Measurements from ENCODE around the gene GPR137.

GPR137 gene

GRCh38 chr11:64255135-64256128 lies 30.2 kb upstream of the GPR137 start:
- TF ChIP-seq, protein P1, sequence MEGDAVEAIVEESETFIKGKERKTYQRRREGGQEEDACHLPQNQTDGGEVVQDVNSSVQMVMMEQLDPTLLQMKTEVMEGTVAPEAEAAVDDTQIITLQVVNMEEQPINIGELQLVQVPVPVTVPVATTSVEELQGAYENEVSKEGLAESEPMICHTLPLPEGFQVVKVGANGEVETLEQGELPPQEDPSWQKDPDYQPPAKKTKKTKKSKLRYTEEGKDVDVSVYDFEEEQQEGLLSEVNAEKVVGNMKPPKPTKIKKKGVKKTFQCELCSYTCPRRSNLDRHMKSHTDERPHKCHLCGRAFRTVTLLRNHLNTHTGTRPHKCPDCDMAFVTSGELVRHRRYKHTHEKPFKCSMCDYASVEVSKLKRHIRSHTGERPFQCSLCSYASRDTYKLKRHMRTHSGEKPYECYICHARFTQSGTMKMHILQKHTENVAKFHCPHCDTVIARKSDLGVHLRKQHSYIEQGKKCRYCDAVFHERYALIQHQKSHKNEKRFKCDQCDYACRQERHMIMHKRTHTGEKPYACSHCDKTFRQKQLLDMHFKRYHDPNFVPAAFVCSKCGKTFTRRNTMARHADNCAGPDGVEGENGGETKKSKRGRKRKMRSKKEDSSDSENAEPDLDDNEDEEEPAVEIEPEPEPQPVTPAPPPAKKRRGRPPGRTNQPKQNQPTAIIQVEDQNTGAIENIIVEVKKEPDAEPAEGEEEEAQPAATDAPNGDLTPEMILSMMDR (IDR thresholded peaks at IDR 0.05; ENCODE audit: poor library complexity, severe bottlenecking), result no peak
- Histone ChIP-seq H3K36me3 (ENCODE audit: low read depth) (peaks cover 69% of the 10 kb centered on the region), H3K4me3 (ENCODE audit: severe bottlenecking) (no peak overlapping the region), H3K9me3 (ENCODE audit: severe bottlenecking) (no peaks in the 10 kb centered on the region), H3K4me1 (ENCODE audit: insufficient read depth, poor library complexity, severe bottlenecking) (peaks cover 8% of the 10 kb centered on the region), H3K27me3 (ENCODE audit: insufficient read depth, poor library complexity, severe bottlenecking) (no peaks in the 10 kb centered on the region), H3K27ac (ENCODE audit: poor library complexity, severe bottlenecking) (no peak overlapping the region)
- ATAC-seq (ENCODE audit: low read depth) (no peak), DNase-seq (ENCODE audit: low spot score) (no peak)

- DNase-seq (ENCODE audit: low spot score) (no peak), ATAC-seq (ENCODE audit: low read depth) (no peak)
- H3K9me3 ChIP-seq (ENCODE audit: severe bottlenecking), result no peaks in the 10 kb centered on the region
- H3K27me3 ChIP-seq (ENCODE audit: insufficient read depth, poor library complexity, severe bottlenecking), result no peaks in the 10 kb centered on the region
- no peak overlapping the region for H3K27ac ChIP-seq (ENCODE audit: poor library complexity, severe bottlenecking)
- H3K4me1 ChIP-seq (ENCODE audit: insufficient read depth, poor library complexity, severe bottlenecking), result peaks cover 8% of the 10 kb centered on the region
- TF ChIP-seq, protein P1 (IDR thresholded peaks at IDR 0.05; ENCODE audit: poor library complexity, severe bottlenecking), result no peak
- no peak overlapping the region for H3K4me3 ChIP-seq (ENCODE audit: severe bottlenecking)
- peaks cover 69% of the 10 kb centered on the region for H3K36me3 ChIP-seq (ENCODE audit: low read depth)
These were observed 29.3 kb upstream of the GPR137 start for GRCh38 chr11:64256300-64256699.

GRCh38 chr11:64258356-64258755 lies 27.3 kb upstream of the GPR137 start:
- H3K9me3 ChIP-seq (ENCODE audit: severe bottlenecking), result no peaks in the 10 kb centered on the region
- DNase-seq (ENCODE audit: low spot score) (no peak), ATAC-seq (ENCODE audit: low read depth) (no peak)
- no peak overlapping the region for H3K27ac ChIP-seq (ENCODE audit: poor library complexity, severe bottlenecking)
- no peaks in the 10 kb centered on the region for H3K27me3 ChIP-seq (ENCODE audit: insufficient read depth, poor library complexity, severe bottlenecking)
- peaks cover 8% of the 10 kb centered on the region for H3K4me1 ChIP-seq (ENCODE audit: insufficient read depth, poor library complexity, severe bottlenecking)
- TF ChIP-seq, protein P1 (IDR thresholded peaks at IDR 0.05; ENCODE audit: poor library complexity, severe bottlenecking), result no peak
- peaks cover 79% of the 10 kb centered on the region for H3K36me3 ChIP-seq (ENCODE audit: low read depth)
- no peak overlapping the region for H3K4me3 ChIP-seq (ENCODE audit: severe bottlenecking)

GRCh38 chr11:64258946-64259532 lies 26.6 kb upstream of the GPR137 start:
- H3K36me3 ChIP-seq (ENCODE audit: low read depth), result peaks cover 86% of the 10 kb centered on the region
- H3K27ac ChIP-seq (ENCODE audit: poor library complexity, severe bottlenecking), result no peak overlapping the region

More at GRCh38 chr11:64258946-64259532, 26.6 kb upstream of the GPR137 start:
- ATAC-seq (ENCODE audit: low read depth) (no peak), DNase-seq (ENCODE audit: low spot score) (no peak)
- no peaks in the 10 kb centered on the region for H3K27me3 ChIP-seq (ENCODE audit: insufficient read depth, poor library complexity, severe bottlenecking)
- no peak overlapping the region for H3K4me3 ChIP-seq (ENCODE audit: severe bottlenecking)
- H3K9me3 ChIP-seq (ENCODE audit: severe bottlenecking), result no peaks in the 10 kb centered on the region
- peaks cover 8% of the 10 kb centered on the region for H3K4me1 ChIP-seq (ENCODE audit: insufficient read depth, poor library complexity, severe bottlenecking)
- TF ChIP-seq, protein P1 (IDR thresholded peaks at IDR 0.05; ENCODE audit: poor library complexity, severe bottlenecking), result no peak

Measured in RWPE2 (cell line).